Activated CD4-positive, alpha-beta T cell treated with anti-CD3 and anti-CD28 coated beads, Interleukin-2, Interleukin-6, amounts not matched to agents 100 ng/mL and 50 ng/mL, durations not matched to agents 16 hours and 8 hours (primary cell): ENCODE results near the gene SDE2.
A peak's percentile ranks its signal among the peaks of the same experiment; 100 is the strongest.
"Not testable (repeated sequence)": the region's sequence is repeated elsewhere in the genome, so short reads cannot be mapped to it uniquely, and the experiment has no call there.

Source experiments
- DNase-seq: peaks from one replicate; pipeline ENCODE4 v3.0.0-alpha.2; 2020

Gene SDE2

GRCh38 chr1:225999227-225999911, at the start of gene SDE2:
Gene SDE2, minus strand, starts transcription at chr1:225999343. Its CDS starts 31 bp downstream, at chr1:225999312.
- peak; percentile 100 for DNase-seq

DNA sequence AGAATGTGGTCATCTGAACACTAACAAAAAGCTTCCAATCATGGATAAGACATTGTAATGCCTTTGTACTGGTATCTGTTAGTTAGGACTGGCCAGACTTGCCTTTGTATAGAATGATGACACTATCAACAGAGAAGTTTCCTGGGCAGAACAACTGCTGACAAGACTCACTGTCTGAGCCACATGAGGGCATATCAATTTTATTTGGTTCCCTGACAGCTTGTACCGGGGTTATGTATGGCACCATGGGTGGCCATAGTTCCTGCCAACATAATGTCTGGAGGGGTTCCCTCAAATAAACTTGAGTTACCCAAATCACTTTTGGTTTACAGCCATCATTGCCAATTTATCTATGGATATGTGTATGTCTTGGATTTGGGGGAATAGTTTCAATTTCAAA, 49.7 kb upstream of the SDE2 start:
- no peak for DNase-seq

DNA sequence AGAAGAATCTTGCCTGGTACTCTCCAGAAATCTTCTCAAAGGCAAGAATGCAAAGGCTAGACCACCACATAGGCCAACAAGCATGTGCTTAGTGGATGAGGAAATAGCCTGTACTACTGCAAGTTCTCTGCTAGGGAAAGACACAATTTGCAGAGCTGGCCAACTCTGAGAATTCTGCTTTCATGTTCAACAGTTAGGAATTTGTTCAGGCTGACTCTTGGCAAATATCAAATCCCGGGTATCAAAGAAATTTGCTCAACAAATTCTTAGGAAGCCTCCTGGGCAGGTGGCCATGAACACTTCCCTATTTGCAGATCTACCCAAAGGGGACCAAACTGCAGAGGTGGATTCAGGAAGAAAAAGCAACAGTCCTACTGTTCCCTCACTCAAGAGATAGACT, 48.4 kb upstream of the SDE2 start:
- DNase-seq = no peak

DNA sequence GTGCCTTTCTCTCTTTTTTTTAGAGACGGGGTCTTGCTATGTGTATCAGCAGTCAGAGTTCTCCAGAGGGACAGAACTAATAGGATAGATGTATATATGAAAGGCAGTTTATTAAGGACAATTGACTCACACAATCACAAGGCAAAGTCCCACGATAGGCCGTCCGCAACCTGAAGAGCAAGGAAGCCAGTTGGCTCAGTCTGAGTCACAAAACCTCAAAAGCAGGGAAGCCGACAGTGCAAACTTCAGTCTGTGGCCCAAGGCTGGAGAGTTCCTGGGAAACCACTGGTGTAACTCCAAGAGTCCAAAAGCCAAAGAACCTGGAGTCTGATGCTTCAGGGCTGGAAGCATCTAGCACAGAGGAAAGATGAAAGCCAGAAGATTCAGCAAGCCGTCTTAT, 47.1 kb upstream of the SDE2 start:
- no peak for DNase-seq

- no peak for DNase-seq
These were observed 45.5 kb upstream of the SDE2 start for GRCh38 chr1:226044514-226045101.

DNA sequence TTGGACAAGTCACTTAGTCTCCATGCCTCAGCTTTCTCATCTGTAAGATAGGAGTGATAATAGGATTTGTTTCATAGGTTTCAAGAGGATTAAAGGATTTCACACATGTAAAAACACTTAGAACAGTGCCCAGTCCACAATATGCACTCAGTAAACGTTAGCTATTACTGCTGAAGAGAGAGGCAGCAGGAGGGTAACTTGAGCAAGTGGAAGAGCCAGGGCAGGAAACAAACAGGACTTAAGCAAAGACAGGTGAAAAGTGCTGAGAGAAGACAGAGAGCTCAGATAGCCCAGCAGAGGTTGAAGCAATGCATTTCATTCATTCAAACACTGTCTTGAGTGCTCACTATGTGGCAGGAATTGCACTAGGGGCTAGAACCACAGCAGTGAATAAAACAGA, 42.3 kb upstream of the SDE2 start:
- DNase-seq = no peak

DNA sequence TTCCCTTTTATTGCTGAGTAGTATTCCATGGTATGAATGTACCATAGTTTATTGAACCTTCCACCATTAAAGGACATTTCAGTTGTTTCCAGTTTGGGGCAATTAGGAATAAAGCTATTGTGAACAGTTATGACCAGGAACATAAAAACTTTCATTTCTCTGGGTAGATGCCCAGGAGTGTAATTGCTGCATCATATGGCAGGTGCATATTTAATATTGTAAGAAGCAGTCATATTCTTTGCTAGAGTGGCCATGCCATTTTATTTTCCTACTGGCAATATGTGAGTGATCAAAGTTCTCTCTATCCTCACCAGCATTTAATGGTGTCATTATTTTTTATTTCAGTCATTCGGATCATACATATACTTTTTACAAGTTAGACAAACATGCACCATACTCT, 39.5 kb upstream of the SDE2 start:
- DNase-seq = no peak

GRCh38 chr1:226035915-226036314, 36.8 kb upstream of the SDE2 start:
- no peak for DNase-seq

GRCh38 chr1:226034482-226034881, 35.3 kb upstream of the SDE2 start:
- DNase-seq = no peak

DNA sequence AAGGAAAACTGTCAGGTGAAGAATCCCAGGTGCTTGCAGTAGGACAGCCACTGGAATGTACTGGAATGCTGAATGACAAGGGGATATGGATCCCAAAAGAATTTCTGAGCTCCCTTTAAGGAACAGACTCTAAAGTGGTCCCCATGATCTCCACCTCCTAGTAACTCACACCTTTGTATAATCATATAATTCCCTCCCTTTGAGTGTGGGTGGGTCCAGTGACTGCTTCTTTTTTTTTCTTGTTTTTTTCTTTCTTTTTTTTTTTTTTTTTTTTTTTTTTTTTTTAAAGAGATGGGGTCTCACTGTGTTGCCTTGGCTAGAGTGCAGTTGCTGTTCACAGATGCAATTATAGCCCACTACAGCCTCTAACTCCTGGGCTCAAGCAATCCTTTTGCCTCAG, 34.8 kb upstream of the SDE2 start:
- no peak for DNase-seq

DNA sequence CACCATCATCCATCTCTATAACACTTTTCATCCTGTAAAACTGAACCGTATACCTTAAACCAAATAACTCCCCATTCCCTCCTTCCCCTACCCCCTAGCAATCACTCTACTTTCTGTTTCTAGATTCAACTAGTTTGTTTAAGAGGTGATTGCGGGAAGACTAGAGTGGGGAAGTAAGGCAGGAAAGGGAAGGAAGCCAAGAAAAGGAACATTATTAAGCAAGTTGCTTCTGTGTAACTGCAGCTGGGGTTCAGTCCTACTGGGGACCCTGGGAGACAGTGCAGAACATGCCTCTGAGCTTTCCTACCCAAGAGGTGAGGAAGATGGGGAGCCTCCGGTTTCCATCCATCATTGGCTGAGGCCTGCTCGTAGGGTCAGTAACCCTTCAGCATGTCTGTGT, 34.4 kb upstream of the SDE2 start:
- no peak for DNase-seq

GRCh38 chr1:226029568-226030225, 30.6 kb upstream of the SDE2 start:
- no peak for DNase-seq

DNA sequence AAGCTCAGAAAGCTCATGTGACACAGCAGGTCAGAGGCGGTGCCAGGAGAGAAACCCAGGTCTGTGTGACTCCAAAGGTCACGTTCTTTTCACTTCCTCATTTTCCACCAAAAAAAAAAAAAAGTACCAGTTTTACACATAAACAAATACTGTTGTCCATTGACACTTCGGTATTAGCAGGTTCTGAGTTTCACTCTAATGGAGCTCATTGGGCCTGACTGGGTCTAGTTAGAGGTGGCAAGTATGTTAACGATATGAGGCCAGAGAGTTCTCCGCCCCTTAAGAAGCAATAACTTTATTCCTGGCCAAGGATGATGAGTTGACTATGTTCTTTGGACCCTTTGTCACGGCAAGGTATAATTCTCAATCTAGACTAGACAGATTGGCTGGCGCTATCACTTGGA, 30.0 kb upstream of the SDE2 start:
- DNase-seq = no peak

GRCh38 chr1:226027538-226028217, 28.5 kb upstream of the SDE2 start:
- no peak for DNase-seq

GRCh38 chr1:226026833-226027232, 27.7 kb upstream of the SDE2 start:
- DNase-seq = no peak

GRCh38 chr1:226023735-226024134, 24.6 kb upstream of the SDE2 start:
- no peak for DNase-seq

GRCh38 chr1:226021801-226022200, 22.7 kb upstream of the SDE2 start:
- DNase-seq = no peak

- no peak for DNase-seq
These were observed 22.3 kb upstream of the SDE2 start for GRCh38 chr1:226021401-226021800.

DNA sequence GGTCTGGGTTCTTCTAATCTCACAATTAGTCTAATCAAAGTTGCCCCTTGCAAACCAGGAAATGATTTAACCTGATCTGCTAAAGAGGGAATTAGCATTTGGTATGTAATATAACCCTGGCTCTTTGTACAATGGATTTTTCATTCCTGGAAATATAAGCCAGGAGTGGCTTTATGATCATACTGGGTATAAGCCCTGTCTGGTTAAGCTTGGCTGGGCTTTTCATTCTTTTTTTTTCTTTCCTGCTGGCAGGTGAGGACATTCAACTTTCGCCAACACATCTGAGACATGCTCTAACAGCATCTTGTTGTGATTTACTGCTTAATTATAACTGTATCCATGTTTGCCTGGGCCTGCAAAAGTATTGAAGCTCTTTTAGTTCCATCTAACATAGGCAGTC, 20.4 kb upstream of the SDE2 start:
- DNase-seq = no peak

- DNase-seq = no peak
These were observed 17.9 kb upstream of the SDE2 start for GRCh38 chr1:226017070-226017469.

DNA sequence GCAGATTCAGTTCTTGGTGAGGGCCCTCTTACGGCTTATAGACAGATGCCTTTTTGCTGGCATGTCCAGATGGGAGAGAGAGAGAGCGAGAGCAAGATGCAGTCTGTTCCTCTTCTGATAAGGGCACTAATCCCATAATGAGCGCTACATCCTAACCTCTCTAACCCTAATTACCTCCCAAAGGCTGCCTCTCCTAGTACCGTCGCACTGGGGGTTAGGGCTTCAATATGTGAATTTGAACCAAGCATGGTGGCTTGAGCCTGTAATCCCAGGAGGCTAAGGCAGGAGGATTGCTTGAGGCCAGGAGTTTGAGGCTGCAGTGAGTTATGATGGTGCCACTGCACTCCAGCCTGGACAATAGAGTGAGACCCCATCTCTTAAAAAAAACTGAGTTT, 10.5 kb upstream of the SDE2 start:
- DNase-seq = no peak

GRCh38 chr1:226007126-226007892, 8.2 kb upstream of the SDE2 start:
- DNase-seq = not testable (repeated sequence)

- DNase-seq = no peak
These were observed 7.5 kb upstream of the SDE2 start for GRCh38 chr1:226006686-226007085.
